ENCODE results near the gene SEMA7A.
A peak's percentile ranks its signal among the peaks of the same experiment; 100 is the strongest.

SEMA7A gene

DNA sequence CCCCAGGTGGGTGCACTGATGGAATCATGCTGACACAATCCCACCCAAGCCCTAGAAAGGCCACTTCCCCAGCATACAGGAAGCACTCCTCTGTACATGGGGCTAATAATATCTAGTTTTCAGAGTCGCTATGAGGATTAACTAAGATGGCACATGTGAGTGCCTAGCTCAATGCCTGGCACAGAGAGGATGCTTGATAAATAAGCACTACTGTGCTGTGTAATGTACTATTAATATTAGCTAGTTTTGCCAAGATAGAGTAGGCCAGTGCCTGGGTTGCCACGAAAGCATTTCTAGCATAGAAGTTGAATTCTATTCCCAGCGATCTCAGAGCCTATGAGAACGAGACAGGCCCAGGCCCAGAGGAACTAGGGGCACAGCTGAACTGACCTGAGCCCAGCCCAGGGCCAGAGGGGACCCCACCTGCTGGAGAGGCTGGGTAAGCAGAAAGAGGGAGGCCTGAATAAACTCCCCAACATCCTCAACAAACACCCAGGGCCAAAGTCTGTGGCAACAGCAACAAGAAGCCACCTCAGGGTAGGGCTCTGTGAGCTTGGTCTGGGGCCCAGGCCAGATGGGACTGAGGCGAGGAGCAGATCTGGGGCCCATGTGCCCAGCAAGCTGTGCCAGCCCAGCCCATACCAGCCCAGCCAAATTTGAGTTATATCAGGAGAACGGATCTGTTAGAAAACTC is 7.6 kb upstream of the SEMA7A start:
- Histone ChIP-seq H3K27ac (ENCODE audit: low read depth, low read length) (no peak overlapping the region), H3K9me2 (replicated peaks; ENCODE audit: control insufficient read depth, low read length) (no peaks in the 10 kb centered on the region), H3K36me3 (ENCODE audit: control insufficient read depth, low read length) (no peaks in the 10 kb centered on the region), H3K9me3 (ENCODE audit: control insufficient read depth, insufficient read depth, low read length) (no peaks in the 10 kb centered on the region), H3F3A (ENCODE audit: control insufficient read depth, insufficient read depth) (no peaks in the 10 kb centered on the region), H4K20me1 (ENCODE audit: control insufficient read depth, insufficient read depth, low read depth, low read length) (no peaks in the 10 kb centered on the region; the same call in 1 of the 2 replicates), H3K27me3 (ENCODE audit: control insufficient read depth, low read length) (peaks cover 50% of the 10 kb centered on the region), H3K4me2 (ENCODE audit: low read length) (no peak overlapping the region), H3K79me2 (ENCODE audit: control insufficient read depth, low read length) (no peaks in the 10 kb centered on the region), H3K4me1 (ENCODE audit: control insufficient read depth, low read length) (no peaks in the 10 kb centered on the region), H3K4me3 (ENCODE audit: low read length) (no peak overlapping the region)
- TF ChIP-seq EZH2phosphoT487 (IDR thresholded peaks at IDR 0.05; ENCODE audit: borderline replicate concordance, low read length) = no peak
- TF ChIP-seq, protein P1, sequence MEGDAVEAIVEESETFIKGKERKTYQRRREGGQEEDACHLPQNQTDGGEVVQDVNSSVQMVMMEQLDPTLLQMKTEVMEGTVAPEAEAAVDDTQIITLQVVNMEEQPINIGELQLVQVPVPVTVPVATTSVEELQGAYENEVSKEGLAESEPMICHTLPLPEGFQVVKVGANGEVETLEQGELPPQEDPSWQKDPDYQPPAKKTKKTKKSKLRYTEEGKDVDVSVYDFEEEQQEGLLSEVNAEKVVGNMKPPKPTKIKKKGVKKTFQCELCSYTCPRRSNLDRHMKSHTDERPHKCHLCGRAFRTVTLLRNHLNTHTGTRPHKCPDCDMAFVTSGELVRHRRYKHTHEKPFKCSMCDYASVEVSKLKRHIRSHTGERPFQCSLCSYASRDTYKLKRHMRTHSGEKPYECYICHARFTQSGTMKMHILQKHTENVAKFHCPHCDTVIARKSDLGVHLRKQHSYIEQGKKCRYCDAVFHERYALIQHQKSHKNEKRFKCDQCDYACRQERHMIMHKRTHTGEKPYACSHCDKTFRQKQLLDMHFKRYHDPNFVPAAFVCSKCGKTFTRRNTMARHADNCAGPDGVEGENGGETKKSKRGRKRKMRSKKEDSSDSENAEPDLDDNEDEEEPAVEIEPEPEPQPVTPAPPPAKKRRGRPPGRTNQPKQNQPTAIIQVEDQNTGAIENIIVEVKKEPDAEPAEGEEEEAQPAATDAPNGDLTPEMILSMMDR (IDR thresholded peaks at IDR 0.05; ENCODE audit: low read depth, low read length, poor library complexity, severe bottlenecking) = no peak

DNA sequence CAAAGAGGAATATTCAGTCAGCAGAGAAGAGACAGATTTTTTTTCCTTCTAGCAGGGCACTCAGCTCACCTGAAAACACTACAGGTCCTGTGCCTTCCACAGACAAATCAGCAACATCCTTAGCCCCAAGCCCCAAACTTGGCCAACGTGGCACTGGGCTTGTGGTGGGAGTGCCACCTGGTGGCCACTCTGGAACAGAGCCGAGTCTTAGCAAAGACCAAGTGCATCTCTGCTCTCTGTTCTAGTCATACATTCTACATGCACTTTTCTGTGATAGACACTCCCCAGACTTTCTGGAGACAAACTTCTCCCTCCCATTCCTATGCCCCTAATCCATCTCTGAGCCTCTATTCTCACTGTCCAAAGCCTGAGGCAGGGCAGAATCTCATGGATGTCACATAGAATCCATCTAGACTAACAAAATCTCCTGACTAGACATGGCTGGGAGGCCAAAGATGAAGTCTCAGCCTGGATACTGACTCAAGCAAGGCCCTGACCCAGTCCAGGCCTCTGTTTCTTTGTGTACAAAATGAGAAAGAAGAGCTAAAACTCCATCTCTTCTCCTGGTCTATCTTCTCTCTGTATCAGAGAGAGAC is 5.1 kb upstream of the SEMA7A start:
- H3K9me2 ChIP-seq (replicated peaks; ENCODE audit: control insufficient read depth, low read length) = no peaks in the 10 kb centered on the region
- peaks cover 7% of the 10 kb centered on the region for H3K4me1 ChIP-seq (ENCODE audit: control insufficient read depth, low read length)
- no peaks in the 10 kb centered on the region for H3K79me2 ChIP-seq (ENCODE audit: control insufficient read depth, low read length)
- H3F3A ChIP-seq (ENCODE audit: control insufficient read depth, insufficient read depth) = no peaks in the 10 kb centered on the region
- no peaks in the 10 kb centered on the region for H3K9me3 ChIP-seq (ENCODE audit: control insufficient read depth, insufficient read depth, low read length)
- H3K36me3 ChIP-seq (ENCODE audit: control insufficient read depth, low read length) = no peaks in the 10 kb centered on the region
- peaks cover 75% of the 10 kb centered on the region for H3K27me3 ChIP-seq (ENCODE audit: control insufficient read depth, low read length)
- H3K4me2 ChIP-seq (ENCODE audit: low read length) = no peak overlapping the region
- no peak for TF ChIP-seq EZH2phosphoT487 (IDR thresholded peaks at IDR 0.05; ENCODE audit: borderline replicate concordance, low read length)
- TF ChIP-seq, protein P1 (IDR thresholded peaks at IDR 0.05; ENCODE audit: low read depth, low read length, poor library complexity, severe bottlenecking) = peak; percentile 93
- peaks cover 4% of the 10 kb centered on the region; the same call in 1 of the 2 replicates for H4K20me1 ChIP-seq (ENCODE audit: control insufficient read depth, insufficient read depth, low read depth, low read length)
- no peak overlapping the region for H3K4me3 ChIP-seq (ENCODE audit: low read length)
- H3K27ac ChIP-seq (ENCODE audit: low read depth, low read length) = no peak overlapping the region

DNA sequence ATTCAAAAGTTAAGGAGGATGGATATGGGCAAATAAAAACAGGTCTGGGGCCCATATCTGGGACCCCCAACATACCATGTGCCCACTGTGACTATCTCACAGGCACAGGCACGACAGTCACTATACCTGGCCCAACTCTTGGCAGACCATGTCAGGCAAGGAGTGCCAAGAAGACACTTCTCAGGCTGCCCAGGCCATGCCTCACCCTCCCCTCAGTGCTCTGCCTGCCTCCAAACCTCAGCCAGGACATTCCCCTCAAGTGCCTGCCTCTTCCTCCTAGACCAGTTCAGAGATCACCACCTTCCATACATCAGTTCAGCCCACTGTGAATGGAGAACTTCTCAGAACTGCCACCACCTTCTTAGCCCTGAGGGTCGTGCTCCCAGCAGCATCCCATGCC is 4.4 kb upstream of the SEMA7A start:
- Histone ChIP-seq H3K9me3 (ENCODE audit: control insufficient read depth, insufficient read depth, low read length) (no peaks in the 10 kb centered on the region), H3K27me3 (ENCODE audit: control insufficient read depth, low read length) (peaks cover 81% of the 10 kb centered on the region)
- no peak for TF ChIP-seq EZH2phosphoT487 (IDR thresholded peaks at IDR 0.05; ENCODE audit: borderline replicate concordance, low read length)
- TF ChIP-seq, protein P1 (IDR thresholded peaks at IDR 0.05; ENCODE audit: low read depth, low read length, poor library complexity, severe bottlenecking) = no peak

More for the DNA sequence above, 4.4 kb upstream of the SEMA7A start:
- H3K4me3 ChIP-seq (ENCODE audit: low read length) = no peak overlapping the region
- peaks cover 4% of the 10 kb centered on the region; the same call in 1 of the 2 replicates for H4K20me1 ChIP-seq (ENCODE audit: control insufficient read depth, insufficient read depth, low read depth, low read length)
- no peaks in the 10 kb centered on the region for H3F3A ChIP-seq (ENCODE audit: control insufficient read depth, insufficient read depth)
- no peak overlapping the region for H3K4me2 ChIP-seq (ENCODE audit: low read length)
- no peaks in the 10 kb centered on the region for H3K36me3 ChIP-seq (ENCODE audit: control insufficient read depth, low read length)
- peaks cover 13% of the 10 kb centered on the region for H3K4me1 ChIP-seq (ENCODE audit: control insufficient read depth, low read length)
- no peaks in the 10 kb centered on the region for H3K9me2 ChIP-seq (replicated peaks; ENCODE audit: control insufficient read depth, low read length)
- no peak overlapping the region for H3K27ac ChIP-seq (ENCODE audit: low read depth, low read length)
- no peaks in the 10 kb centered on the region for H3K79me2 ChIP-seq (ENCODE audit: control insufficient read depth, low read length)
